Loucy (cell line): ENCODE results near the gene PDK2.

Experiments used
- H2AFZ ChIP-seq: fragments of 200-600 bp; sonication (generic); 2 replicates; pipeline ENCODE4 v1.6.0; 2016; ENCODE audit warnings: antibody characterized with exemption, mild to moderate bottlenecking, low read length, moderate library complexity
- H3F3A ChIP-seq: fragments of 200-600 bp; 2 replicates; pipeline ENCODE4 v1.6.0; 2016; ENCODE audit warnings: antibody characterized with exemption, low read depth, mild to moderate bottlenecking
- H3K27me3 ChIP-seq: fragments of 200-600 bp; sonication (generic); 2 replicates; pipeline ENCODE4 v1.6.1; 2014; ENCODE audit warnings: low read length, mild to moderate bottlenecking; ENCODE audit not compliant: insufficient read depth, poor library complexity, severe bottlenecking
- H3K36me3 ChIP-seq: fragments of 200-600 bp; sonication (generic); 2 replicates; pipeline ENCODE4 v1.6.1; 2016; ENCODE audit warnings: low read length; ENCODE audit not compliant: insufficient read depth
- H3K4me1 ChIP-seq: fragments of 200-600 bp; sonication (generic); 2 replicates; pipeline ENCODE4 v1.5.1; 2014; ENCODE audit warnings: low read length, mild to moderate bottlenecking; ENCODE audit not compliant: insufficient read depth, poor library complexity, severe bottlenecking
- H3K4me2 ChIP-seq: fragments of 200-600 bp; sonication (generic); 2 replicates; pipeline ENCODE4 v1.6.0; 2014; ENCODE audit warnings: antibody characterized with exemption, low read length, low read depth, mild to moderate bottlenecking; ENCODE audit not compliant: poor library complexity, severe bottlenecking
- H3K4me3 ChIP-seq: fragments of 200-600 bp; sonication (generic); 2 replicates; pipeline ENCODE4 v1.5.1; 2014; ENCODE audit warnings: low read length, mild to moderate bottlenecking, mixed read lengths; ENCODE audit not compliant: poor library complexity, severe bottlenecking
- H3K79me2 ChIP-seq: fragments of 200-600 bp; sonication (generic); 2 replicates; pipeline ENCODE4 v1.6.1; 2014; ENCODE audit warnings: low read length; ENCODE audit not compliant: insufficient read depth
- H3K9ac ChIP-seq: fragments of 200-600 bp; sonication (generic); 2 replicates; pipeline ENCODE4 v1.6.0; 2014; ENCODE audit warnings: mild to moderate bottlenecking, low read depth, low read length, moderate library complexity; ENCODE audit not compliant: poor library complexity, severe bottlenecking
- H3K9me2 ChIP-seq: fragments of 200-600 bp; sonication (generic); replicated peaks from 2 replicates; pipeline ENCODE4 v1.6.1; 2016; ENCODE audit warnings: low read depth, low read length, mixed read lengths
- H3K9me3 ChIP-seq: fragments of 200-600 bp; sonication (generic); 2 replicates; pipeline ENCODE4 v1.6.1; 2014; ENCODE audit warnings: mild to moderate bottlenecking, antibody characterized with exemption, low read length, low read depth; ENCODE audit not compliant: insufficient read depth
- H4K20me1 ChIP-seq: fragments of 200-600 bp; sonication (generic); 2 replicates; pipeline ENCODE4 v1.6.0; 2014; ENCODE audit warnings: antibody characterized with exemption, low read length, mild to moderate bottlenecking; ENCODE audit not compliant: insufficient read depth, poor library complexity, severe bottlenecking
- EZH2phosphoT487 ChIP-seq: fragments of 200-600 bp; IDR thresholded peaks from 2 replicates; pipeline ENCODE4 v1.6.1; 2018; ENCODE audit warnings: antibody characterized with exemption, mild to moderate bottlenecking, moderate library complexity, borderline replicate concordance
- TF ChIP-seq, protein P1 (sequence below): fragments of 200-600 bp; sonication (generic); conservative IDR thresholded peaks from 2 replicates; pipeline ENCODE4 v1.5.1; 2014; ENCODE audit warnings: mild to moderate bottlenecking, antibody characterized with exemption, low read length

PDK2 gene

DNA sequence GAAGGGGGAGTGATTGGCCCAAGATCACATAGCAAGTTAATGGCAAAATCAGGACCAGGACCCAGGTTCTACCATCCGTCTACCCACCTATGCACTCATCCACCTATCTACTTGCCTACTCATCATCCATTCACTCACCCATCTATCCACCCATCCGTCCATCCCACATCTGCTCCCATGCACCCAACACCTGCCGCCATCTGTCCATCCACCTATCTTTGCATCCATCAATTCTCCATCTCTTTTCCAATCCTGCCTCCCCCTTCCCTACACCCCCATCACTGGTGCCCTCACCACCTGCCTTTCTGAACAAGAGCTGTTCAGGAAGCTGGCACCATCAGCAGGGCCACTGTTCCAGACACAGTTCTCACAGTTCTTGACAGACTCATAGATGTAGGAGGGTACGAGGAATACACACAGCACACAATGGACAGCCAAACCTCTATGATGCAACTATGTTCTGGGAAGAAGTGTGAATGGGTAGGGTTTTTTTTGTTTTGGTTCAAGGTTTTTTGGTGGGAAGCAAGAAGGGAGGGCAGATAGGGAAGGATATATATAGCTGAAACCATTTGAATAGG, 30.4 kb downstream of the PDK2 start:
- Histone ChIP-seq H4K20me1 (no peaks in the 10 kb centered on the region), H3K9me3 (no peaks in the 10 kb centered on the region), H3K79me2 (no peaks in the 10 kb centered on the region), H3K4me3 (no peak overlapping the region), H3K36me3 (no peaks in the 10 kb centered on the region), H3K9ac (no peak overlapping the region), H3K27me3 (no peaks in the 10 kb centered on the region), H3K4me2 (no peak overlapping the region), H3K9me2 (no peaks in the 10 kb centered on the region), H2AFZ (no peak overlapping the region), H3F3A (no peaks in the 10 kb centered on the region), H3K4me1 (peaks cover 20% of the 10 kb centered on the region)
- TF ChIP-seq, protein P1, sequence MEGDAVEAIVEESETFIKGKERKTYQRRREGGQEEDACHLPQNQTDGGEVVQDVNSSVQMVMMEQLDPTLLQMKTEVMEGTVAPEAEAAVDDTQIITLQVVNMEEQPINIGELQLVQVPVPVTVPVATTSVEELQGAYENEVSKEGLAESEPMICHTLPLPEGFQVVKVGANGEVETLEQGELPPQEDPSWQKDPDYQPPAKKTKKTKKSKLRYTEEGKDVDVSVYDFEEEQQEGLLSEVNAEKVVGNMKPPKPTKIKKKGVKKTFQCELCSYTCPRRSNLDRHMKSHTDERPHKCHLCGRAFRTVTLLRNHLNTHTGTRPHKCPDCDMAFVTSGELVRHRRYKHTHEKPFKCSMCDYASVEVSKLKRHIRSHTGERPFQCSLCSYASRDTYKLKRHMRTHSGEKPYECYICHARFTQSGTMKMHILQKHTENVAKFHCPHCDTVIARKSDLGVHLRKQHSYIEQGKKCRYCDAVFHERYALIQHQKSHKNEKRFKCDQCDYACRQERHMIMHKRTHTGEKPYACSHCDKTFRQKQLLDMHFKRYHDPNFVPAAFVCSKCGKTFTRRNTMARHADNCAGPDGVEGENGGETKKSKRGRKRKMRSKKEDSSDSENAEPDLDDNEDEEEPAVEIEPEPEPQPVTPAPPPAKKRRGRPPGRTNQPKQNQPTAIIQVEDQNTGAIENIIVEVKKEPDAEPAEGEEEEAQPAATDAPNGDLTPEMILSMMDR = no peak
- no peak for TF ChIP-seq EZH2phosphoT487

DNA sequence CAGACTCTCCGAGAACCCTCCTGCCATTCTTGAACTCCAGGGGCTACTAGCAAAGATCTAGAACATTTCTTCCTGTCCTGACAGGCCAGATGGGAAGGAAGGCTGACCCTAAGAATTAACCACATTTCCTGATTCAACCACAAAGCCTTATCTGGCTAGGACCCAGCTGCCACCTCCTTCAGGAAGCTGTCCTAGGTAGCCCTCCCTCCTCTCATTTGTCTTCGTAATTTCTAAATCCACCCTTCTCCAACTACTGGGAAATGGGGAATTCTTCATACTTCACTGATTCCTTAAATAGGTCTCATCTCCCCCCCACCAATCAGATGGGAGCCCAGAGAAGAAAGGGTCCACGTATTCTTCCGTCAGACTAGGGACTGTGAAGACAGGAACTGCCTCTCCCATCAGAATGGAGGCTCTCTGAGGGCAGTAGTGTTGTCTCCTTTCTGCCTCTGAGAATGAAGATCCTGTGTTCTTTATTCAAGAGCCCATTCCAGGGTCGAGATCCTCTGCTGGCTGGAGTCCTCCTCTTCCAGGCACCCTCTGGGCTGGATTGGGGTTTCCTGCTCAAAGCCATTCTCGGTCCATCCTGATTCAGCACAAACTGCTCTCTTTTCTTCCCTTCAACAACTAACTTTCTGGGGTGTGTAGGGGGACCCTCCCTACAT, 32.7 kb downstream of the PDK2 start:
- H3K4me1 ChIP-seq = peaks cover 23% of the 10 kb centered on the region
- peaks cover 4% of the 10 kb centered on the region; the same call in 1 of the 2 replicates for H3F3A ChIP-seq
- H3K4me2 ChIP-seq = peak overlapping the region; percentile 62
- H3K27me3 ChIP-seq = no peaks in the 10 kb centered on the region
- H4K20me1 ChIP-seq = no peaks in the 10 kb centered on the region
- TF ChIP-seq, protein P1 = no peak
- TF ChIP-seq EZH2phosphoT487 = no peak
- H3K4me3 ChIP-seq = peak overlapping the region; percentile 13
- no peaks in the 10 kb centered on the region for H3K36me3 ChIP-seq
- no peaks in the 10 kb centered on the region for H3K9me2 ChIP-seq
- no peaks in the 10 kb centered on the region for H3K79me2 ChIP-seq
- H2AFZ ChIP-seq = no peak overlapping the region
- no peak overlapping the region for H3K9ac ChIP-seq
- H3K9me3 ChIP-seq = no peaks in the 10 kb centered on the region

DNA sequence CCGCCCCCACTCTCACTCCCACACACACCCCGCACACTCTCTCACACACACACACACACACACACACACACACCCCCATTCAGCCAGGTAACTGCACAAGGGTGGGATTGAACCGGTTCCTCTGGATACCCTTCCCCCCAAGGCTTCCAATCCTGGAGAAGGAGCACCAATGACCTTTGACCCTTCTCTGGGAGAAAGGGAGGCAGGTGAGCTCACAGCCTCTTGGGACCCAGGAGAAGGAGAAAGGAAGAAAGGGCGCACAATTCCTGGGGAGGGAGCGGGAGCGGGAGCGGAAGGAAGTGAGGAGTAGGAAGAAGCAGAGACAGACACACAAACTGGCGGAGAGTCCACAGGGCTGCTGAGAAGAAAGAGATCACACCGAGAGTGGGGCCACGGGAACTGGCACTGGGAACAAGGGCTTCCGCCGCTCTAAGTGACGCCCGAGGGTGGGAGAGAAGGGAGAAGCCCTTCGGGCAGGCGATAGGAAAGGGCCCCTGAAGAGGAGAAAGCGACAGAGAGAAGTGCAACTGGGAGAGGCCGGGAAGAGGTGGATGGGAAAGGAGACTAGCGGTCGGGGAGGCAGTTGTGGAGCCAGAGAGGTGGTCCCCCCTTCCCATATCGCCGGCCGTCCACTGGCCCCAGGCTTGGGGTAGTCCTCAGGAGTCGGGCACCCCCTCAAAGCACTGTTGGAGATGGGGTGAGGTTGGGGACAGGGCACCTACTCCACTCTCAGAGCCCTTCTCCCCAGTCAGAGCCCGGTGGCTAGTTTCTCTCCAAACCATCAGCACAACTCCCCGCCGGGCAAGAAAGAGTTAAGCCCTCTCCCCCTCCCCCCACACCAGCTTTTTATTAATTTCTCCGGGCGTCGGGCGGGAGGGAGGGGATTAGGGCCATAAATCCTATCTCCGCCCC, 33.5 kb downstream of the PDK2 start:
- TF ChIP-seq EZH2phosphoT487 = no peak
- TF ChIP-seq, protein P1 = no peak
- H3K9me3 ChIP-seq = no peaks in the 10 kb centered on the region
- H3F3A ChIP-seq = peaks cover 4% of the 10 kb centered on the region; the same call in 1 of the 2 replicates
- H3K36me3 ChIP-seq = no peaks in the 10 kb centered on the region
- peak overlapping the region; percentile 72 for H3K4me3 ChIP-seq
- H3K9ac ChIP-seq = no peak overlapping the region
- no peaks in the 10 kb centered on the region for H4K20me1 ChIP-seq
- H3K27me3 ChIP-seq = no peaks in the 10 kb centered on the region
- H3K9me2 ChIP-seq = no peaks in the 10 kb centered on the region
- peak overlapping the region; percentile 76 for H3K4me2 ChIP-seq
- peaks cover 23% of the 10 kb centered on the region for H3K4me1 ChIP-seq
- no peaks in the 10 kb centered on the region for H3K79me2 ChIP-seq
- H2AFZ ChIP-seq = no peak overlapping the region
